ENCODE measurements around the gene CDH4.

DNA sequence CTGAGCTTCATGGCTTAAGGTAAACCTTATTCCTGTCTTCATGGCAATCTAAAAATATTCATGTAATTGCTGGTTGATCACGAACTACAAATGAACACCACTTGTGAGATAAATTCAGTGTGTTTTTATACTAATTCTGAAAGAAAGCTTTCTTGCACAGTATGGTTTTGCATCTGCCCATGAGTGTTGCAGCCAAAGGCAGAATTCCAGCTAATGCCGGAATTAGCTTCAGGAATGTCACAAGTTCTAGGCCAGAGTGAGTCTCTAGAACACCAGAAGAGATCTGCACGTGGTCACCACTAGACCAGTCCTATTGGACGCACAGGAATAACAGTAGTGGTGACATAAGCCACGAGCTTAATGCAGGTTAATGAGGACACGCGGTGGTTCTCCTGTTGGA is 223.7 kb downstream of the CDH4 start:
- no peak for TF ChIP-seq FOXP1 (IDR thresholded peaks at IDR 0.05)
- no peak for TF ChIP-seq FOXP1 (CRISPR knock-in tag; IDR thresholded peaks at IDR 0.05)
- TF ChIP-seq ARNTL (CRISPR knock-in tag; IDR thresholded peaks at IDR 0.05): no peak
- TF ChIP-seq TRAFD1 (CRISPR knock-in tag; IDR thresholded peaks at IDR 0.05; ENCODE audit: borderline replicate concordance): no peak
- TF ChIP-seq NR0B2 (CRISPR knock-in tag; IDR thresholded peaks at IDR 0.05): no peak
- no peak for TF ChIP-seq ZNF414 (CRISPR knock-in tag; IDR thresholded peaks at IDR 0.05)
- TF ChIP-seq, protein P1, sequence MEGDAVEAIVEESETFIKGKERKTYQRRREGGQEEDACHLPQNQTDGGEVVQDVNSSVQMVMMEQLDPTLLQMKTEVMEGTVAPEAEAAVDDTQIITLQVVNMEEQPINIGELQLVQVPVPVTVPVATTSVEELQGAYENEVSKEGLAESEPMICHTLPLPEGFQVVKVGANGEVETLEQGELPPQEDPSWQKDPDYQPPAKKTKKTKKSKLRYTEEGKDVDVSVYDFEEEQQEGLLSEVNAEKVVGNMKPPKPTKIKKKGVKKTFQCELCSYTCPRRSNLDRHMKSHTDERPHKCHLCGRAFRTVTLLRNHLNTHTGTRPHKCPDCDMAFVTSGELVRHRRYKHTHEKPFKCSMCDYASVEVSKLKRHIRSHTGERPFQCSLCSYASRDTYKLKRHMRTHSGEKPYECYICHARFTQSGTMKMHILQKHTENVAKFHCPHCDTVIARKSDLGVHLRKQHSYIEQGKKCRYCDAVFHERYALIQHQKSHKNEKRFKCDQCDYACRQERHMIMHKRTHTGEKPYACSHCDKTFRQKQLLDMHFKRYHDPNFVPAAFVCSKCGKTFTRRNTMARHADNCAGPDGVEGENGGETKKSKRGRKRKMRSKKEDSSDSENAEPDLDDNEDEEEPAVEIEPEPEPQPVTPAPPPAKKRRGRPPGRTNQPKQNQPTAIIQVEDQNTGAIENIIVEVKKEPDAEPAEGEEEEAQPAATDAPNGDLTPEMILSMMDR (CRISPR knock-in tag; IDR thresholded peaks at IDR 0.05): no peak
- no peak for TF ChIP-seq EP300 (IDR thresholded peaks at IDR 0.05; ENCODE audit: low read depth in 2 of 2, low read length in 2 of 2)
- no peak for TF ChIP-seq EP300 (CRISPR knock-in tag; IDR thresholded peaks at IDR 0.05; ENCODE audit: borderline replicate concordance)
- TF ChIP-seq FOXM1 (CRISPR knock-in tag; IDR thresholded peaks at IDR 0.05): no peak

All from HepG2 (cell line).